ENCODE measurements around the gene MYO3B.

Gene MYO3B

DNA sequence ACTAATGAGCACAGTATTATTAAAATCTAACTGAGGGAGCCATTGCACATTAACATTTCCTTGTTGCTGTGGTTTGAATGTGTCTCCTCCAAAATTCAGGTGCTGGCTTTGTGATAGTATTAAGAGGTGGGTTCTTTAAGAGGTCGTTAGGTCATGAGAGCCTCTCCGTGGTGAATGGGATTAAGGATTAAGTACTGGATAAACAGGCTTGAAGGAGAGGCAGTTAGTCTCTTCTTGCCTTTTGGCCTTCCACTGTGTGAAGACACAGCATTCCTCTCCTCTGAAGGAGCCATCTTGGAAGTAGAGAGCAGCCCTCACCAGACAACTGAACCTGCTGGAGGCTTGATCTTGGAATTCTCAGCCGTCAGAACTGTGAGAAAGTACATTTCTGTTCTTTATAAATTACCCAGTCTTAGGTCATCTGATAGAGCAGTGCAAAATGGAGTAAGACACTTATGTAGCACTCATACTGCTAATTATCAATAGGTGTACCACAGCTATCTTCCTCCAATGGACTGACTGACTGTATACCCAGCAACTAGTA is 182.7 kb downstream of the MYO3B start:
- no peak overlapping the region for H3K4me3 ChIP-seq (replicated peaks; ENCODE audit: low read depth, low read length)
- no peaks in the 10 kb centered on the region; the same call in 1 of the 2 replicates for H3K27me3 ChIP-seq (replicated peaks; ENCODE audit: control insufficient read depth, insufficient read depth, low read length)
- H3K36me3 ChIP-seq (ENCODE audit: control insufficient read depth, insufficient read depth, low read length) = no peaks in the 10 kb centered on the region
- TF ChIP-seq, protein P1, sequence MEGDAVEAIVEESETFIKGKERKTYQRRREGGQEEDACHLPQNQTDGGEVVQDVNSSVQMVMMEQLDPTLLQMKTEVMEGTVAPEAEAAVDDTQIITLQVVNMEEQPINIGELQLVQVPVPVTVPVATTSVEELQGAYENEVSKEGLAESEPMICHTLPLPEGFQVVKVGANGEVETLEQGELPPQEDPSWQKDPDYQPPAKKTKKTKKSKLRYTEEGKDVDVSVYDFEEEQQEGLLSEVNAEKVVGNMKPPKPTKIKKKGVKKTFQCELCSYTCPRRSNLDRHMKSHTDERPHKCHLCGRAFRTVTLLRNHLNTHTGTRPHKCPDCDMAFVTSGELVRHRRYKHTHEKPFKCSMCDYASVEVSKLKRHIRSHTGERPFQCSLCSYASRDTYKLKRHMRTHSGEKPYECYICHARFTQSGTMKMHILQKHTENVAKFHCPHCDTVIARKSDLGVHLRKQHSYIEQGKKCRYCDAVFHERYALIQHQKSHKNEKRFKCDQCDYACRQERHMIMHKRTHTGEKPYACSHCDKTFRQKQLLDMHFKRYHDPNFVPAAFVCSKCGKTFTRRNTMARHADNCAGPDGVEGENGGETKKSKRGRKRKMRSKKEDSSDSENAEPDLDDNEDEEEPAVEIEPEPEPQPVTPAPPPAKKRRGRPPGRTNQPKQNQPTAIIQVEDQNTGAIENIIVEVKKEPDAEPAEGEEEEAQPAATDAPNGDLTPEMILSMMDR (IDR thresholded peaks at IDR 0.05; ENCODE audit: insufficient read depth, low read length, poor library complexity, severe bottlenecking) = no peak
- DNase-seq (ENCODE audit: extremely low read depth, insufficient read length) = no peak

DNA sequence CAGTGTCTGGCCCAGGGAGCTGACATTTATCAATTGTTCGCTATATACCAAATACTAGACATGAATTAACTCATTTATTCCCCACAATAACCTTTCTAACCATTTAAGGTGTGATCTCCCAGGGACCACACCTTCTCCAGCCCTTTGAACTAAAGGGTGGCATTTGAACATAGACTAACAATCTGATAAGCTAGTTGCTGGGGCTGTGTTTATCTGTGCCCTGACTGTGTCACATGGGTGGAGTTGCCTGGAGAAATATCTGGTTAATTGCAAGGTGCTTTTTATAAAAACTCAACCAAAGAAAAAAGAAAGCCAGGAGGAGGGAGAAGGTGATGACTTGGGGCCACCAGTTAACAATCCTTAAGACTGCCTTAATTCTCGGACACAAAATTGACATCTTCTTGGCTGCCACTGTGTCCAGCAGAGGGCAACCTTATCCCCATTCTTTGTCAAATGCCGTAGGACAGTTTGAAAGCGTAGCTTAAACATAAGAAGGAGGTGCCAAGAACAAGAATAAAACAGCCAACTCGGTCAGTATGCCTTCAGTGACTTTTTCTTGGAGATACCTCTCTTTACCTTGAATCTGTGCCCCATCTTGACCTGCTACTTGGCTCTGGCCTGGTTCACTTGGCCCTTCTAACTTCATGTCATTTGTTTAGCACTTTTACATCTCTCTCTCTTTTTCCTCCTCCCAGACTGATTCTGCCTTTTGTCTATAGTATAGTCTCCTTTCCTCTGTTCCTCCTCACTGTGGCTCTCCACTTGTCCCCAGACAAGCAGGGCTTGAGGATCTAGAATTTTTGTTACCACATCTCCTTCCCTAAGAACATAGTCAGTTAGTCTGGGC is 183.4 kb downstream of the MYO3B start:
- H3K4me3 ChIP-seq (replicated peaks; ENCODE audit: low read depth, low read length) = no peak overlapping the region

DNA sequence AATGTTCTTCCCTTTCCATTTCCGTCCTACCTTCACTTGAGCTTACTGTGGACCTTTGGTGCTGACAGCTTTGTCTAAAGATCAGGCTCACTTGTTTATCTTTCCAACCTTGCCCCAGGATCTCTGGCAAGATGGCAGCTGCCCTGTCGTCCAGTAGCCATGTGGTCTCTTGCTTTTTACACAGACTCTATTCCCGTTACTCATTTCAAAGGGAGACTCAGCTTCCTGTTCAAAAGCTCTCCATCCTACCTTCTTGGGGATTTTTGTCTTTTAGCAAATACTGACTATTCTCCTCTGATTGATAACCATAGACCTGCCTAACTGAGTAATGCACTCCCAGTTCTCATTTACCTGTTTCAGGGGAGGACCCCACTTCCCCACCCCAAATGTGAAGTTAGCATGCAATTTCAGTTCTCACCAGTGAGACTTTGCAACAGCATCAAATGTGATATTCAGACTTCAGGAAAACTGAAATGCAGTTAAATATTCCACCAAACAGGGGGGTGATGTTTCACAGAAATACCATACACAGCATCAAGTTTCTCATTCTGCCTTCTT is 184.4 kb downstream of the MYO3B start:
- Histone ChIP-seq H3K4me3 (replicated peaks; ENCODE audit: low read depth, low read length) (no peak overlapping the region), H3K27me3 (replicated peaks; ENCODE audit: control insufficient read depth, insufficient read depth, low read length) (no peaks in the 10 kb centered on the region; the same call in 1 of the 2 replicates), H3K36me3 (ENCODE audit: control insufficient read depth, insufficient read depth, low read length) (no peaks in the 10 kb centered on the region)
- TF ChIP-seq, protein P1 (IDR thresholded peaks at IDR 0.05; ENCODE audit: insufficient read depth, low read length, poor library complexity, severe bottlenecking) = no peak
- DNase-seq (ENCODE audit: extremely low read depth, insufficient read length) = no peak

More for the DNA sequence above, 183.4 kb downstream of the MYO3B start:
- no peaks in the 10 kb centered on the region for H3K36me3 ChIP-seq (ENCODE audit: control insufficient read depth, insufficient read depth, low read length)
- DNase-seq (ENCODE audit: extremely low read depth, insufficient read length) = peak; percentile 23
- TF ChIP-seq, protein P1 (IDR thresholded peaks at IDR 0.05; ENCODE audit: insufficient read depth, low read length, poor library complexity, severe bottlenecking) = peak; percentile 78
- no peaks in the 10 kb centered on the region; the same call in 1 of the 2 replicates for H3K27me3 ChIP-seq (replicated peaks; ENCODE audit: control insufficient read depth, insufficient read depth, low read length)

DNA sequence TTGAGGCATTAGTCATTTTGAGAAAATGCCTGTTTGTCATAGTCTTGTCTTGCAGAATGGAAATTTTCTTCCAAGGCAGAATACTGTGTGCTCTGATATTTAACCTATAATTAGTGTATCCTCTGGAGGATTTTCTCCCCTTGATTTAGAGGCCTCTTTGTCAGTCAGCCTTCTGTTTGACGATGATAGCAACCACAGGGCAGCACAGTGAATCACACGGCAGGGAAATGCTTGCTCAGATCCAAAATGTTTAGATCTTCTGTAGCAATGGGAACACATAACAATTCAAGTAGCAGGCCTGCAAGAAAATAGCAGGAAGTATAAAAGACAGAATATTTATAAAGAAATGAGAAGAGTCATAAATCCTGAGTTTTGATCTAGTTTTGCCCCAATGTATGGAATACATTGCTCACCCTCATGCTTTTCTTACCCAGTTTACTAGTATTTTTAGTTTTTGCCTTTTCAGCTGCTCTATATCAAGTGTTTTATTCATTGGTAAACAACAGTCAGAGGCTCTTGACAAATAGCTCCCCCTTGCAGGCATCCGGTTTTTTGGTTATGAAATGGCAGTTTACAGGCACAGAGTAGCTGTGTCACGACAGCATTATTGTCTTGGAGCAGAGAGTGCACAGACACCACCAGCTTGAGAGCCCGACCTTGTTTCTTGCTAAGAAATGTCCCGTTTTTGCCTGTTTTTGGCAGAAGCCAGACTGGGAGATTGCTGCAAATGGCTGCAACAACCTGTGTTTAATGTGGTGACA is 185.1 kb downstream of the MYO3B start:
- DNase-seq (ENCODE audit: extremely low read depth, insufficient read length) = no peak
- Histone ChIP-seq H3K36me3 (ENCODE audit: control insufficient read depth, insufficient read depth, low read length) (no peaks in the 10 kb centered on the region), H3K27me3 (replicated peaks; ENCODE audit: control insufficient read depth, insufficient read depth, low read length) (no peaks in the 10 kb centered on the region; the same call in 1 of the 2 replicates), H3K4me3 (replicated peaks; ENCODE audit: low read depth, low read length) (no peak overlapping the region)
- TF ChIP-seq, protein P1 (IDR thresholded peaks at IDR 0.05; ENCODE audit: insufficient read depth, low read length, poor library complexity, severe bottlenecking) = no peak

DNA sequence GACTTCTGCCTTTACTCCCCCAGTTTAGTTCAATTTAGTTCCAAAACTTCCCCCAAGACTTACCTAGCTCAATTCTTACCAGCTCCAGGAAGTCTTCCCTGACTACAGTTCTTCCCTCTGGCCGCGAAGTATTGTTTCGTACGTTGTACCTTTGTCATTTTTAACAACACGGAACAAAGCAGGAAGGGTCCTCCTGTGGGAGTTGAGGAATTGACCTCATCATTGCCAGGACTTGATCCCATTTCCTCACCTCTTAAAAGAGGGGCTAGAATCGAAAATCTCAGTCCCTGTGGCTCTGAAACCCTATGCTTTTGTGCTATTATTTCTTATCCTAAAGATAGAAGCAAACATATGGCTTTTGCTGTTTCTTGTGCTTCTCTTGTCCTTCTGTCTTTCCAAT is 187.1 kb downstream of the MYO3B start:
- no peak overlapping the region for H3K4me3 ChIP-seq (replicated peaks; ENCODE audit: low read depth, low read length)
- no peaks in the 10 kb centered on the region; the same call in 1 of the 2 replicates for H3K27me3 ChIP-seq (replicated peaks; ENCODE audit: control insufficient read depth, insufficient read depth, low read length)
- DNase-seq (ENCODE audit: extremely low read depth, insufficient read length) = no peak
- TF ChIP-seq, protein P1 (IDR thresholded peaks at IDR 0.05; ENCODE audit: insufficient read depth, low read length, poor library complexity, severe bottlenecking) = no peak
- no peaks in the 10 kb centered on the region for H3K36me3 ChIP-seq (ENCODE audit: control insufficient read depth, insufficient read depth, low read length)
